PC-3 (cell line): ENCODE measurements around the gene ELK4.

ENCODE experiments used
- CTCF ChIP-seq: fragments of 300-600 bp; sonication (generic); conservative IDR thresholded peaks from 2 replicates; pipeline ENCODE4 v1.5.1; 2017; ENCODE audit warnings: antibody characterized with exemption, low read depth, mild to moderate bottlenecking, low read length
- EZH2 ChIP-seq: fragments of 300-600 bp; sonication (generic); IDR thresholded peaks from one replicate; pipeline ENCODE4 v1.6.1; 2017; ENCODE audit warnings: antibody characterized with exemption, mild to moderate bottlenecking, low read length; ENCODE audit not compliant: unreplicated experiment

- no peak for TF ChIP-seq EZH2
- TF ChIP-seq CTCF, result no peak
These were observed 20.8 kb downstream of the ELK4 start for GRCh38 chr1:205610901-205611466.
